Smooth muscle cell (in vitro differentiated cells): Measurements from ENCODE around the gene SHISA2. TPM values are rescaled to one million over a fixed set of nuclear protein-coding genes. Genes with fewer than 3 reads are reported as not detected.

Experiments
- DNase-seq: peaks from one replicate; lab custom pipeline; 2025; ENCODE audit not compliant: unreplicated experiment; lab: John Stamatoyannopoulos, UW
- H2AFZ ChIP-seq: fragments of 200-600 bp; sonication (generic); 2 replicates; pipeline ENCODE4 v1.6.0; 2016; ENCODE audit warnings: antibody characterized with exemption, low read depth, mild to moderate bottlenecking
- H3F3A ChIP-seq: fragments of 200-600 bp; sonication (generic); 2 replicates; pipeline ENCODE4 v1.6.0; 2017; ENCODE audit warnings: antibody characterized with exemption, low read depth
- H3K27ac ChIP-seq: fragments of 200-600 bp; sonication (generic); 2 replicates; pipeline ENCODE4 v1.5.1; 2016; ENCODE audit warnings: low read depth, mild to moderate bottlenecking
- H3K27me3 ChIP-seq: fragments of 200-600 bp; sonication (generic); 2 replicates; pipeline ENCODE4 v1.6.1; 2016; ENCODE audit warnings: low read depth, mild to moderate bottlenecking
- H3K36me3 ChIP-seq: fragments of 200-600 bp; sonication (generic); 2 replicates; pipeline ENCODE4 v1.5.1; 2016; ENCODE audit warnings: low read depth
- H3K4me1 ChIP-seq: fragments of 200-600 bp; sonication (generic); 2 replicates; pipeline ENCODE4 v1.5.1; 2016; ENCODE audit warnings: low read depth
- H3K4me2 ChIP-seq: fragments of 200-600 bp; sonication (generic); 2 replicates; pipeline ENCODE4 v1.6.0; 2016; ENCODE audit warnings: mild to moderate bottlenecking
- H3K4me3 ChIP-seq: fragments of 200-600 bp; sonication (generic); 2 replicates; pipeline ENCODE4 v1.5.1; 2016; ENCODE audit warnings: mild to moderate bottlenecking
- H3K79me2 ChIP-seq: fragments of 200-600 bp; sonication (generic); 2 replicates; pipeline ENCODE4 v1.6.0; 2016; ENCODE audit warnings: low read depth, mild to moderate bottlenecking
- H3K9ac ChIP-seq: fragments of 200-600 bp; sonication (generic); 2 replicates; pipeline ENCODE4 v1.6.0; 2016; ENCODE audit warnings: low read depth
- H3K9me3 ChIP-seq: fragments of 200-600 bp; sonication (generic); replicated peaks from 2 replicates; pipeline ENCODE4 v1.5.1; 2016; ENCODE audit warnings: low read depth
- H4K20me1 ChIP-seq: fragments of 200-600 bp; sonication (generic); 2 replicates; pipeline ENCODE4 v1.6.0; 2016; ENCODE audit warnings: low read depth
- WGBS: methylation state at CpG from one replicate; pipeline ENCODE4 v1.1.7; 2016; ENCODE audit warnings: low lambda C conversion rate; 5-methylcytosine and 5-hydroxymethylcytosine counted together
- polyA plus RNA-seq: library from polyadenylated mRNA; unstranded; fragments of >200 nt; fragmentation: Nextera tagmentation; extraction: Ambion mirVana; gene quantifications from 2 replicates; pipeline ENCODE4 v1.2.1, GENCODE V29; 2016
- total RNA-seq: library from RNA; depleted of rRNA; stranded (reverse); fragments of >200 nt; gene quantifications from 2 replicates; pipeline ENCODE4 v1.2.3, GENCODE V29; 2014
- TF ChIP-seq, protein P1 (sequence below): fragments of 200-600 bp; sonication (generic); IDR thresholded peaks from 2 replicates; pipeline ENCODE4 v1.5.1; 2017; ENCODE audit warnings: borderline replicate concordance, mild to moderate bottlenecking, antibody characterized with exemption; ENCODE audit not compliant: insufficient read depth, poor library complexity, severe bottlenecking

The SHISA2 gene
- total and polyA plus RNA-seq, 2 experiments from 2014 or later = 0.14 to 0.81 TPM

DNA sequence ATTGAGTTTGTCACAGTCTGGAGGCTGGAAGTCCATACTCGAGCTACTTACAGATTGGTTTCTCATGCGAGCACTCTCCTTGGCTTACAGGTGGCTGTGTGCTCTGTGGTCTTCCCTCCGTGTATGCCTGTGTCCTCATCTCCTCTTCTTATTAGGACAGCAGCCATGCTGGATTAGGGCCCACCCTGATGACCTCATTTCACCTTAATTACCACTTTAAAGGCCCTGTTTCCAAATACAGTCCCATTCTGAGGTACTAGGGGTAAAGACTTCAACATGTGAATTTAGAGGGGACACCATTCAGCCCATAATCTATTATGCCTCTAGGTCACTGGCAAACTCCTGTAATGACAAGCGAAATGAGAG lies 40.6 kb downstream of the SHISA2 start:
- TF ChIP-seq, protein P1, sequence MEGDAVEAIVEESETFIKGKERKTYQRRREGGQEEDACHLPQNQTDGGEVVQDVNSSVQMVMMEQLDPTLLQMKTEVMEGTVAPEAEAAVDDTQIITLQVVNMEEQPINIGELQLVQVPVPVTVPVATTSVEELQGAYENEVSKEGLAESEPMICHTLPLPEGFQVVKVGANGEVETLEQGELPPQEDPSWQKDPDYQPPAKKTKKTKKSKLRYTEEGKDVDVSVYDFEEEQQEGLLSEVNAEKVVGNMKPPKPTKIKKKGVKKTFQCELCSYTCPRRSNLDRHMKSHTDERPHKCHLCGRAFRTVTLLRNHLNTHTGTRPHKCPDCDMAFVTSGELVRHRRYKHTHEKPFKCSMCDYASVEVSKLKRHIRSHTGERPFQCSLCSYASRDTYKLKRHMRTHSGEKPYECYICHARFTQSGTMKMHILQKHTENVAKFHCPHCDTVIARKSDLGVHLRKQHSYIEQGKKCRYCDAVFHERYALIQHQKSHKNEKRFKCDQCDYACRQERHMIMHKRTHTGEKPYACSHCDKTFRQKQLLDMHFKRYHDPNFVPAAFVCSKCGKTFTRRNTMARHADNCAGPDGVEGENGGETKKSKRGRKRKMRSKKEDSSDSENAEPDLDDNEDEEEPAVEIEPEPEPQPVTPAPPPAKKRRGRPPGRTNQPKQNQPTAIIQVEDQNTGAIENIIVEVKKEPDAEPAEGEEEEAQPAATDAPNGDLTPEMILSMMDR = no peak
- no peak overlapping the region for H3K27ac ChIP-seq
- no peak overlapping the region for H2AFZ ChIP-seq
- no peaks in the 10 kb centered on the region for H3K36me3 ChIP-seq
- no peaks in the 10 kb centered on the region for H3K9me3 ChIP-seq
- H3K79me2 ChIP-seq = no peaks in the 10 kb centered on the region
- H3F3A ChIP-seq = no peaks in the 10 kb centered on the region
- no peak overlapping the region for H3K4me2 ChIP-seq
- no peaks in the 10 kb centered on the region for H3K4me1 ChIP-seq
- H3K4me3 ChIP-seq = no peak overlapping the region
- DNase-seq = no peak
- H3K27me3 ChIP-seq = no peaks in the 10 kb centered on the region
- H4K20me1 ChIP-seq = no peaks in the 10 kb centered on the region
- WGBS = 89% methylated on average over 4 of the region's 4 CpGs
- H3K9ac ChIP-seq = no peak overlapping the region

DNA sequence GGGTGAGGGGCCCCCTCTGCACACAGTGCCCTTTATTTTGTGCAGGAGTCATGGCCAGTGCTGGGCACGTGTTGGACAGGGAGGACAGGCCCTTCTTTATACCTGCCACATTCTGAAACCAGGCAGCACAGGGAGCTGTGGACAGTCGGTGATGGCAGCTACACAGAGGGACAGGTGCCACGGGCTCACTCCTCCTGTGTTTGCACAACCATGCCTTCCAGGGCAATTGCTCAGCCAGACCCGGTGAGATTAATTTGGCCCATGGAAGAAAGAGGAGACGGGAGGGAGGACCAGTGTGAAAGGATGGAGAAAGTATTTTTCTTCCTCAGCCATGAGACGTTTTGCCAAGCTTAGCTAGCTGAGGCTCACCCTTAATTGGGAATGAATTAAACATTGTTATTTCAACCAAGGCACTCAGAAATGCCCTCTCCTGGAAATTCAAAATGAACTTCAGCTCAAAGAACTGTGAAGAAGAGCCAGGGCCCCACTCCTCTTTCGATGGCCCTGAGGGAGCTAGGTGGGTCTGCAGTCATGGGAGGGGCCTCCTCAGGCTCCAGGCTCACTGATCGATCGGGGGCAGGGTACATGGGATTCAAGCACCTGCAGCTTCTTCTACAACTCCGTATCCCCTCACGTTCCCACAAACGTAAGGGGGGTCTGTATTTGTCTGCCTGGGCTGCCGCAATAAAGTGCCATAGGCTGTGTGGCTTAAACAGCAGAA lies 41.2 kb downstream of the SHISA2 start:
- H2AFZ ChIP-seq = no peak overlapping the region
- TF ChIP-seq, protein P1 = no peak
- 83% methylated on average over 13 of the region's 13 CpGs for WGBS
- no peaks in the 10 kb centered on the region for H3F3A ChIP-seq
- no peak overlapping the region for H3K4me3 ChIP-seq
- no peak for DNase-seq
- H3K9ac ChIP-seq = no peak overlapping the region
- H3K79me2 ChIP-seq = no peaks in the 10 kb centered on the region
- H3K4me1 ChIP-seq = no peaks in the 10 kb centered on the region
- no peak overlapping the region for H3K4me2 ChIP-seq
- H4K20me1 ChIP-seq = no peaks in the 10 kb centered on the region
- H3K36me3 ChIP-seq = no peaks in the 10 kb centered on the region
- no peak overlapping the region for H3K27ac ChIP-seq
- H3K27me3 ChIP-seq = no peaks in the 10 kb centered on the region
- H3K9me3 ChIP-seq = no peaks in the 10 kb centered on the region

DNA sequence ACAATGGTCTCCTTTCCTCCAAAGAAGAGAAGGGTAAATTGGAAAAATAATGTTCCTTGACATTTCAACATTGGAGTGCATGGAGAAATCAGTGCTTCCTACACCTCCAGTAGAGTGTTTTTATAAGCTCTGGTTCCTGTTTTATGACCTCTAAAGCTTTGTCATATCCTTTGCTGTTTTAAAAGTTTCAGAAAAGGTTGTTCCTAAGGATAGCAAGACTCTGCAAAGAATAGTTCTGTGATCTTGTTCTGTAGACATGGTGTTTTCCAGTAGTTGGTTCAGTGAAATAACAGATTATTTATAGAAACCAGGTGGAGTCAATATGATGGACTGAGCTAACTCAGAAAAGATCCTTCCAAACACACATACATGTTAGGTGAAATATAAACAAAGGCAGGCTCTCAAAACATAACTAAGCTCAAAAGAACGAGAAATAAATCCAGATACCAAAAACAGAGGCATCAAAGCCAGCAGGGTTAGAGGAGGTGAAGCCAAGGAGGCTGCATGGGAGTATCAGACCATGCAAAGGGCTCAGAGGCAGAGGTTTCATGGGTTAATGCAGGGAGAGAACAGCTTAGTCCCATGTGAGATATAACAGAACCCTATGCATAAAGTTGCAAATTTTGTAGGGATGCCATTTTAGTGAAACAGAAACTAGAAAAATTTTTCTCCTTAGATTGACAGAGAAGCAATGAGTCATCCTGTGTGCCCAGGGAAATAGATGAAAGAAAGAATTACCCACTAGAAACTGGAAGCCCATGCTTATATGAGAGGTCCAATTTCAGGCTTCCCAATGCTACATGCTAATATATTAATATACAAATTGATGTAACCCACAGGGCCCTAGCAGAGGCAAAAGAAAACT lies 44.3 kb downstream of the SHISA2 start:
- H4K20me1 ChIP-seq = no peaks in the 10 kb centered on the region
- DNase-seq = no peak
- no peaks in the 10 kb centered on the region for H3K9me3 ChIP-seq
- TF ChIP-seq, protein P1 = no peak
- H2AFZ ChIP-seq = no peak overlapping the region
- H3K9ac ChIP-seq = no peak overlapping the region
- no peak overlapping the region for H3K4me2 ChIP-seq
- H3F3A ChIP-seq = no peaks in the 10 kb centered on the region
- H3K4me1 ChIP-seq = no peaks in the 10 kb centered on the region
- H3K36me3 ChIP-seq = no peaks in the 10 kb centered on the region
- 71% methylated on average over 1 of the region's 1 CpG for WGBS
- H3K27ac ChIP-seq = no peak overlapping the region
- no peaks in the 10 kb centered on the region for H3K27me3 ChIP-seq
- H3K79me2 ChIP-seq = no peaks in the 10 kb centered on the region
- H3K4me3 ChIP-seq = no peak overlapping the region

Other genes with a start within 250 kb of the SHISA2 start
- gene RNF6, start 170.3 kb upstream of the SHISA2 start, total RNA-seq = 47.3 and 55.5 TPM in 2 replicates
- 27.8 and 31.7 TPM in 2 replicates for gene RNF6, start 170.3 kb upstream of the SHISA2 start, polyA plus RNA-seq
- gene CDK8, start 202.1 kb upstream of the SHISA2 start, total RNA-seq = 32.7 and 45.4 TPM in 2 replicates
- gene CDK8, start 202.1 kb upstream of the SHISA2 start, polyA plus RNA-seq = 11.3 and 12.6 TPM in 2 replicates